Omental fat pad (tissue), 4 donors: ENCODE results near the gene SIL1. TPM values are rescaled to one million over a fixed set of nuclear protein-coding genes. Genes with fewer than 3 reads are reported as not detected.
"Not testable (repeated sequence)": the region's sequence is repeated elsewhere in the genome, so short reads cannot be mapped to it uniquely, and the experiment has no call there.

Experiments
- ATAC-seq: fragments of 150-250 bp; one replicate; pipeline ENCODE4 v1.9.1; 2016; ENCODE audit warnings: mild to moderate bottlenecking, moderate library complexity; ENCODE audit not compliant: low FRiP score
- DNase-seq: peaks from one replicate; pipeline ENCODE4 v3.0.0-alpha.2; 2019; ENCODE audit warnings: low spot score
- CTCF ChIP-seq, 3 donors: fragments of 450-650 bp; IDR thresholded peaks; one replicate each; pipeline ENCODE4 v1.5.1; 2016 to 2017; ENCODE audit warnings: antibody characterized with exemption in 3 of 3, mild to moderate bottlenecking in 3 of 3, moderate library complexity in 2 of 3
- total RNA-seq, 4 donors: library from RNA; depleted of rRNA; stranded (reverse); fragments of >200 nt; gene quantifications; one replicate each; pipeline ENCODE4 v1.1.0, GENCODE V29; 2016

The SIL1 gene
- total RNA-seq, 4 donors from 2014 or later: 34.7 to 66.0 (median 38.9) TPM

DNA sequence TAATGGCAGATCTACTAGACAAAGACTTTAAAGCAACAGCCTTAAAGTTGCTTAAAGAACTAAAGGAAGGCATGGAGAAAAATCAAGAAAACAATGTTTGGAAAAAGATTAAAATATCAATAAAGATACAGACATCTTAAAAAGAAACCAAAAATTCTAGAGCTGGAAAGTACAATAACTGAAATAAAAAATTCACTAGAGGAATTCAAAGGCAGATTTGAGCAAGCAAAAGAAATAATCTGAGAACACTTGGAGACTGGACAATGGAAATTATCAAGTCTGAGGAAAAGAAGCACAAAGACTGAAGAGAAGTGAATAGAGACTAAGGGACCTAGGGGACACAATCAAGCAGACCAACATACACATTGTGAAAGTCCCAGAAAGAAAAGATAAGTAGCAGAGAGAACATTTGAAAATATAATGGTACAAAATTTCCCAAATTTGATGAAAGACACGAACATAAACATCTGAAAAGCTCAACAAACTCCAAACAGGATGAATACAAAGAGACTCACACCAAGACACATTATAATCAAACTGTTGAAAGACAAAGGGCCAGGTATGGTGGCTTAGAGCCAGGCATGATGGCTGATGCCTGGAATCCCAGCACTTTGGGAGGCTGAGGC, 26.3 kb downstream of the SIL1 start:
- no peak for ATAC-seq
- no peak for DNase-seq
- TF ChIP-seq CTCF (IDR thresholded peaks at IDR 0.05): no peak

DNA sequence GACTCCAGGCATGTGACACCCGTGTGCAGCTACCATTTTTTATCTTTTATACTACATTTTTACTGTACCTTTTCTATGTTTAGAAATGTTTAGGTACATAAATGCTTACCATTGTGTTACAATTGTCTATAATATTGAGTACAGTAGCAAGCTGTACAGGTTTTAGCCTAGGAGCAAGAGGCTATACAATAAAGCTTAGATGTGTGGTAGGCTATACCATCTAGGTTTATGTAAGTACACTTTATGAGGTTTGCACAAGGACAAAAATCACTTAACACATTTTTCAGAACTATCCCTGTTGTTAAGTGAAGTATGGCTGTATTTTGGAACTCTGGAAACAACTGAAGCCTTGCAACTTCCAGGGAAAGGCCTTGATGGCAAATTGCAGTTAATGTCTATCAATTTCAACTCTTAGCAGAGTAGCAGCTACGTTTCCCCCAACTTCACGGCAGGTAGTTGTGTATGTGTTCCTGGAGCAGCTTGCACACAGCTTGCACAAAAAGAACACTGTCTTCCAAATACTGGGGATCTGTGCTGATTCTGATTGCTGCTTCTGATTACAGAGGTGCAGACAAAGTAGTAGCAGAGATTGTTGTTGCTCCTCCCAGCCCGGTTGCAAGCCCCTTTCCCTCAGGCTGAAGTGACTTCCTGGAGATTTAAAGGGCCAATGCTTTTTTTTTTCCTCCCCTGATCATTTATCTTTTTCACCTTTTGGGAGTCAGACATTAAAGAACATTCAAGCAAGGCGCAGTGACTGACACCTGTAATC, 30.0 kb downstream of the SIL1 start:
- DNase-seq (no peak), ATAC-seq (no peak)
- TF ChIP-seq CTCF (IDR thresholded peaks at IDR 0.05): no peak

DNA sequence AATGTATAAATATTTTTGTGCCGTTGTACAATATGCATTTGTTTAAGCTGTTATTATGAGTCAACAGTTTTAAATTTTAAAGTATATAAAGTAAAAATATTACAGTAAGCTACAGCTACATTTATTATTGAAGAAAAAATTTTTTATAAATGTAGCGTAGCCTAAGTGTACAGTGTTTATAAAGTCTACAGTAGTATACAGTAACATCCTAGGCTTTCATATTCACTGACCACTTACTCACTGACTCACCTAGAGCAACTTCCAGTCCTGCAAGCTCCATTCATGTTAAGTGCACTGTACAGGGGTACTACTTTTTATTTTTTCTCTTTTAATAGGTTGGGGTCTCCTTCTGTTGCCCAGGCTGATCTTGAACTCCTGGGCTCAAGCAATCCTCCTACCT, 30.6 kb downstream of the SIL1 start:
- no peak for ATAC-seq
- DNase-seq: no peak
- TF ChIP-seq CTCF (IDR thresholded peaks at IDR 0.05): no peak

GRCh38 chr5:139167063-139167462, 31.1 kb downstream of the SIL1 start:
- DNase-seq: no peak
- TF ChIP-seq CTCF (IDR thresholded peaks at IDR 0.05): no peak
- no peak for ATAC-seq

DNA sequence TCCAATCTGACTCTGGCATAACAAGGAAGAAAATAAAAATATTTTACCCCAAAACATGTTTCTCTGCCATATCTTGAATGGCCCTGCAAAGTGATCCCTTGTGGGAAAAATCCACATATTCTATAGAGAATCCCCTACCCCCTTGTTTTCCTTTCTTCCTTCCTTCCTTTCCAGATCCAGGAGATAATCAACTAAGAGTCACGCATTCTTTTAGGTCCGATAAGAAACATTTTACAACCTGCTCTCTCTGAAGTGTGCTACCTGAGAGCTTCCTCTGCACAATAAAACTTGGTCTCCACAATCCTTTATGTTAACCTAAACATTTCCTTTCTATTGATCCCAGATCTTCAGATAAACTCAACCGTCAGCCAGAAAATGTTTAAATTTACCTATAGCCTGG, 33.3 kb downstream of the SIL1 start:
- not testable (repeated sequence) for ATAC-seq

GRCh38 chr5:139164020-139164419, 34.1 kb downstream of the SIL1 start:
- ATAC-seq (no peak), DNase-seq (no peak)
- no peak for TF ChIP-seq CTCF (IDR thresholded peaks at IDR 0.05)

More for the DNA sequence above, 33.3 kb downstream of the SIL1 start:
- DNase-seq: not testable (repeated sequence)

DNA sequence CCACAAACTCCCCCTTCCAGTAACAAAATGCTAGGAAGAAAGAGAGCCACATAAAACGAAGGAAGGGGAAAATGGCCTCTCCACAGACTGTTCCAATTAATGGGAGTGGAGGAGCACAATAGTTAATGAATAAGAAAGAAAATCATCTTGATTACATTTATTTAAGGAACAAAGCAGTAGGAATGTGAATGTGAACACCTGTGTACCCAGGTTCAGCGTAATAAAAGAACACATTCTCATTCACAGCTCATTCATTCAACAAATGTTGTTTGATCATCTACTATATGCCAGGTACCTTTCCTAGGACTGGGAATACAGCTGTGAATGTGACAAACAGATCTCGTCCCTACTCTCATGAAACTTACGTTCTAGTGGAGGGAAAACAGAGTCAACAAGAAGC, 35.7 kb downstream of the SIL1 start:
- DNase-seq (no peak), ATAC-seq (no peak)
- no peak for TF ChIP-seq CTCF (IDR thresholded peaks at IDR 0.05)
